ENCODE data around the gene FOSB.

DNA sequence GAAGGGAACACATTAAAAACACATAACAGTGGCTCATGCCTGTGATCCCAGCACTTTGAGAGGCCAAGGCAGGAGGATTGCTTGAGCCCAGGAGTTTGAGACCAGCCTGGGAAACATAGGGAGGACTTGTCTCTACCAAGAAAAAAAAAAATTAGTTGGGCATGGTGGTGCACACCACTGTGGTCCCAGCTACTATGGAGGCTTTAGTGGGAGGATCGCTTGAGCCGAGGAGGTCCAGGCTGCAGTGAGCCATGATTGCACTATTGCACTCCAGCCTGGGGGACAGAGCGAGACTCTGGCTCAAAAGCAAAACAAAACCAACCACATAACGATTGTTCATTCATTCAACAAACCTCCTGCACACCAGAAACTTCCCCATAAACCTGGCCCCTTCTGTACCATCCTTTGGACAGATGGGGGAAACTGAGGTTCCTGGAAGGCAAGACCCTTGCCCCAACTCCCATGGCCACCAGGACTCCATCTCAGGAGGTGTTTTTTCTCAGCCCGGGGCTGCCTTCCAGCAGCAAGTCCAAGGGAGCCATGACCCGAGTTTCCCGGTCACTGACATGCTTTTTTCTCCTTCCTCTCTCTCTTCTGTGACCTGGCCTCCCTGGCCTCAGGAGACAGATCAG is 4.3 kb downstream of the FOSB start:
- no peak for TF ChIP-seq CTCF (IDR thresholded peaks at IDR 0.05)
- TF ChIP-seq EP300 (IDR thresholded peaks at IDR 0.05): no peak
- no peak for TF ChIP-seq POLR2AphosphoS5 (IDR thresholded peaks at IDR 0.05)
- no peak for TF ChIP-seq POLR2A (IDR thresholded peaks at IDR 0.05; ENCODE audit: low read depth)

All from esophagus muscularis mucosa (tissue), 4 donors.